Daoy (cell line): ENCODE data around the gene RBM24. TPM values are rescaled to one million over a fixed set of nuclear protein-coding genes. Genes with fewer than 3 reads are reported as not detected.
A peak's percentile ranks its signal among the peaks of the same experiment; 100 is the strongest.

Experiments used
- DNase-seq: peaks from one replicate; pipeline ENCODE4 v3.0.0-alpha.2; 2015; ENCODE audit warnings: low read depth
- total RNA-seq: library from RNA; depleted of rRNA; stranded (reverse); fragments of >200 nt; shearing (Covaris generic); gene quantifications from 2 replicates; pipeline ENCODE4 v1.2.3, GENCODE V29; 2014; rRNA removed

Gene RBM24
- 7.9 and 12.5 TPM in 2 replicates for total RNA-seq

DNA sequence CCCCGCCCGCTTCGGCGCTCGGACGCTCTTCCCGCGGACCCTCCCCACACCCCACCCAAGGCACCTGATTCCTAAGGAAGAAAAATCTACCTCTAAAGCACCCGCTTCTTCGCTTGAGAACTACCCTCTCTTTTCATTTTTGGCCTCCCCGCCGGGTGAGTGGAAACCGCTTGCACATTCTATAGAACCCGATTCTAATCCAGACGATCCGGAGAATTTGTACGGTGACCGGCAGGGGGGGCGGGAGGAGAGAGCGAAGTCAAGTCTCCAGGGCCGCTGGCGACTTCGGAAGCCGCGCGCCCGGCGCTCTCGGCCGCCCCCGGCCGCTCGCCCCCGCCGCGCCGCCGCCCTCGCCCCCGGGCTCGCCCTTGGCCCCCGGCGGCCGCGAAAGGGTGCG, at the start of gene RBM24:
Gene RBM24, plus strand, starts transcription at position 262 of the 397 bp plus-strand sequence. CDS start 221 bp downstream, outside the sequence.
- peak; percentile 84 for DNase-seq

DNA sequence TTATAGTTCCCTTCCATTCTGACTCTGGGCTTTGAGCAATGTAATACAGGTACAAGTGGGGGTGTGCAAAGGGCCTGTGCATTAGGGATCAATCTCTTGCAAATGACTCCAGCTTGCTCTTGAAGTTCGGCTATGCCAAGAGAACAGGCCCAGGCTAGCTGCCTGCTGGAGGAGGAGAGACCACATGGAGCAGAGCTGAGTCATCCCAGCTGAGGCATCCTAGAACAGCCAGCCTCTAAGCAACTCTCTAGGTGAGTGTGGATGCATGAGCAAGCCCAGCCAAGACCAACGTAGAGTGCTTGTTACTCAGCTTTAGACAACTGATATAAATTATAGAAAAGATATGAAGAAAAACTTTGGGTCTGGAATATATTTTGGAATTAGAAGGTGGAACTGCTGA, 47.6 kb upstream of the RBM24 start:
- DNase-seq = peak; percentile 57

DNA sequence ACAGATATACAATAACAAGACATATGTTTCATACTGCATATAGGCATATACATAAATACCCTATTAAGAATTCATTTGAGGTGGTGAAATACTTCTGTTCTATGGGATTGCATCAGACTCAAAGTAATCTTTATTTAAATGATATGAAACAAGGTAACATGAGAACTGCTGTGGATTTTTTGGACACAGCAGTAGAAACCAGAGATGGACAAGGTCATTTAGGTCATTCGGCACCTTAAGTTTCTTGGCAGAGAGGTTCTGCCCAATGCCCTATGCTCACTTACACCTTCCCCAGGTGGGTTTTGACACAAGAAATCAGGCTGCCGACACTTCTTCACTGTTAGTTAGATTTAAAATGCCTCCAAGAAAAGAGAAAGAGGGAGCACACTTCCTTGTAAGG, 43.9 kb upstream of the RBM24 start:
- no peak for DNase-seq

GRCh38 chr6:17239260-17239659, 41.9 kb upstream of the RBM24 start:
- no peak for DNase-seq

GRCh38 chr6:17240803-17241500, 40.2 kb upstream of the RBM24 start:
- no peak for DNase-seq

GRCh38 chr6:17242087-17242486, 39.1 kb upstream of the RBM24 start:
- DNase-seq = no peak

DNA sequence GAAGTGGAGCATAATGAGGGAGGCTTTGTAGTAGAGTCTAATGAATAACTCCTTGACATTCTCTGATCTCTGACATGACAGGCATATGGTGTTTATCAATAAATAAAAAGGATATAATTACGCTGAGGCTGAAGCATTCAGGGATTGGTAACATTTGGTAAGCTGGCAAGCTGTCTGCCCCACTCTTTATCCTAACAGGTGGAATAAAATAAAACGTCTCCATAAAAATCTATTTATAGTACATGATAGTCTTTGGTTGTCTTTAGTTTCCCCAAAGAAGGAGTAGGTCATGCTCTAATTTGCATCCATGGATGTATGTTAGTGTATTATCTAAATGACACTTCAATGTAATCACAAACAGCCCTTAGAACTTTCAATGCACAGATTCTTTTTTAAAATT, 30.9 kb upstream of the RBM24 start:
- no peak for DNase-seq

- DNase-seq = no peak
Measured at GRCh38 chr6:17251953-17252352, 29.2 kb upstream of the RBM24 start.

DNA sequence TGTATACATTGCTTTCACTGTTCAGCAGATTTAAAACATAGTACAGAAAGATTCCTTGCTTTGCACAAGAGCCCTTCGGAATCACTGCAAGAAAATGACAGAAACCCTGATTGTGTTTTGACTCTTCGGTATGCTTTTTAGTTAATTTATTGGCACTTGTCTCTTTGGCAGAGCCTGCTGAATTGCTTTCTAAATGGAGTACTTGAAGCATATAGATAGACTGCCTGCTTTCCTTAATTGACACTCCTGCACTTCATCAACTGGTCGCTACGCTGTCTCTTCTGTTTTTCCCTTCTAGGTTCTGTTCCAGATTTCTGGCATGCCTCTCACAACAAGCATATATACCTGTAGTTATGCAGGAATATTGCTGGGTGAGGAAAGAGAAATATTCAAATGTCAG, 22.4 kb upstream of the RBM24 start:
- DNase-seq = no peak

DNA sequence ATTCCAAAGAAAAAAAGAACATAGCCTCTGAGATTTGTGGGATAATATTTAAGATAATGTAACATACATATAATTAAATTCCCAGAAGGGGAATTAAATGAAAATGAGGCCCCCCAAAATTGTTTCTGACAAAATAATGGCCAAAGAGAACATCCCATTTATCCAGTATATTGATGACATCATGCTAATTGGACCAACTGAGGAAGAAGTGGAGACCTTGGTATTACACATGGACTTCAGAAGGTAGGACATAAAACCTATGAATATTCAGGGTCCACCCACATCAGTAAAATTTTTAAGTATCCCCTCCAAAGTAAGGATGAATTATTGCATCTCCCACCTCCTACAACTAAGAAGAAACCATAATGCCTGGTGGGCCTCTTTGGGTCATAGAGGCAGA, 15.6 kb upstream of the RBM24 start:
- no peak for DNase-seq

DNA sequence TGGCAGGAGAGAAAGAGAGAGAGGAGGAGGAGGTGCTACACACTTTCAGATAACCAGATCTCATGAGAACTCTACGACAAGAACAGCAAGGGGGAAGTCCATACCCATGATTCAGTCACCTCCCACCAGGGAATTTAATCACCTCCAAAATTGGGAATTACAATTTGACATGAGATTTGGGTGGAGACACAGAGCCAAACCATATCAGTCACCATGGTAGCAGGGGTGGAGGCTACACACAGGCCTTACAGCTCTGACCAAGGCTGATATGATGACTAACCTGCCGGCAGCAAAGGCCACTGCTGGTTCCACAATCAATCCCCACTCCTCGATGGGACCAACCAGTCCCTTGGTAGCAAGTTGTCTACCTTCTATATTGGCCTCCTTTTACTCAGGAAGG, 13.6 kb upstream of the RBM24 start:
- peak; percentile 52 for DNase-seq

DNA sequence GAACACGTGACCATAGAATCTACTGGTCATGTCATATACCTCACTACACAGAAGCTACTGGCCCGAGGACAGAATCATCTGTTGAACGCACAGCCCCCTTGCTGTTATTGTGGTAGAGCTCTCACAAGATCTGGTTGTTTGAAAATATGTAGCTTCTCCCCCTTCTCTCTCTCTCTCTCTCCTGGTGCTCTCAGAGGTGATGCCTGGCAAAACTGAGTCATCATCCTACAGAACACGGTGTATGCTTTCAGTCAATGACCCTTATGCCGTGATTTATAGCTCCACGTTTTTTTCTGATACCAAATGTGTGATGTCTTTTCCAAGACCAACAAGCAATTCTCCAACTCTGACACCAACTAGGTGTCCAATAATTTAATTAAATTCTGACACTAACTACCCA, 13.0 kb upstream of the RBM24 start:
- DNase-seq = peak; percentile 31

DNA sequence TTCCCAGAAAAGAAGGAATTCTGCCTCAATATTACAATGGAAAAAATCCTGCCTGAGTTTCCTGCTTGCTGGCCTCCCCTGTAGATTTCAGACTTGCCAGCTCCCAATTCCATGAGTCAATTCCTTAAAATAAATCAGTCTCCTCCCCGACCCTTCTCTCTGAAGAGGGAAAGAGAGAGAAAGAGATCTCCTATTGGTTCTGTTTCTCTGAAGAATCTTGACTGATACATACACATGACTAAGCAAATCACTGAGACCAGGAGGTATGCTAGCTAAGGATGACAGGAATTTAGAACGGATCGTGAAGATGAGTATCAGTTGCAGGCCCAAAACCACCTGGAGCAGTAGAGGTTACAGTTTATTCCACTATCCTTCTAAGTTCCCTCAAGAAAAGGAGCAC, 11.3 kb upstream of the RBM24 start:
- no peak for DNase-seq

- DNase-seq = no peak
Measured at GRCh38 chr6:17271628-17272027, 9.5 kb upstream of the RBM24 start.

DNA sequence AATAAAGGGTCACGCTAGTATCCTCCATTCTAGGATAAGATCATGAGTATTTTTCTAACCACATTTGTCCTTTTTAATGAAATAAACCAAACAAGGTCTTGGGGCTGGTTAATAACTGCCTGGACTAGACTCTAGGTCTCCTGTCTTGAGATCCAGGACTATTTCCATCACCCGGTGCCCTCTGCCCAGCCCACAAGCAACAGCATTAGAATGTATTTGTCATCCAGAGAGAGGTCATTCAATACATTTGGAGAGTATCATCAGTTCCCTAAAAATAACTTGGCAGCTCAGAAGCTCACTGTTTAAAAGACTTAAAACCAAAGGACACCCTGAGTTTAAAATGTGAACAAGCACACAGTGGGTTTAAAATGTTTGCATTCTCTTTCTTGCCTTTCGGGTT, 4.4 kb upstream of the RBM24 start:
- DNase-seq = no peak

GRCh38 chr6:17277256-17277655, 3.9 kb upstream of the RBM24 start:
- DNase-seq = no peak

GRCh38 chr6:17278289-17279063, 2.7 kb upstream of the RBM24 start:
- peak; percentile 70 for DNase-seq

GRCh38 chr6:17280138-17280537, 1.0 kb upstream of the RBM24 start:
- no peak for DNase-seq

DNA sequence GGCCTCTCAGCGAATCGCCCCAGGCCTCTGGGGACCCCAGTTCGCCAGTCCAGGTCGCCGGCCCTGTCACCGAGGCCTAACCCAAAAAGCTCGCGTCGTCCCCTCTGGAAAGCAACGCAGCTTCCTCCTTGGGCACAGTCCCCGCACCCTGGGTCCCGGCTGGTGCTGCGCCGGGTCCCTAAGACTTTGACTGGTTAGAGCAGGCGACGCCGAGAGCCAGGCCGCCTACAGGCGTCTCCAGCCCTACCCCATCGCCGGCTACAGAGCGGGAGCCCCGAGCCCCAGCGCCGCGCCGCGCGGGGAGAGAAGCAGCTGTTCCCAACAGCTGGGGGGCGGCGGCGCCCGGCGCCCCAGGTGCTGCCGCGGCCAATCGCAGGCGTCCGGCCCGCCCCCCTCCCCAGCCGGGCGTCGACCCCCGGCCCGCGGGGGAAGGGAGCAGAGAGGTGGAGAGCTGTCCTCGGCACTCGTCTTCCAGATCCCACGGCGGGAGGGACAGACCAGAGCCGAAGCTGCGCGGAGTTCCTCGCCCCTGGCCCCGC, 540 bp upstream of the RBM24 start:
- no peak for DNase-seq

DNA sequence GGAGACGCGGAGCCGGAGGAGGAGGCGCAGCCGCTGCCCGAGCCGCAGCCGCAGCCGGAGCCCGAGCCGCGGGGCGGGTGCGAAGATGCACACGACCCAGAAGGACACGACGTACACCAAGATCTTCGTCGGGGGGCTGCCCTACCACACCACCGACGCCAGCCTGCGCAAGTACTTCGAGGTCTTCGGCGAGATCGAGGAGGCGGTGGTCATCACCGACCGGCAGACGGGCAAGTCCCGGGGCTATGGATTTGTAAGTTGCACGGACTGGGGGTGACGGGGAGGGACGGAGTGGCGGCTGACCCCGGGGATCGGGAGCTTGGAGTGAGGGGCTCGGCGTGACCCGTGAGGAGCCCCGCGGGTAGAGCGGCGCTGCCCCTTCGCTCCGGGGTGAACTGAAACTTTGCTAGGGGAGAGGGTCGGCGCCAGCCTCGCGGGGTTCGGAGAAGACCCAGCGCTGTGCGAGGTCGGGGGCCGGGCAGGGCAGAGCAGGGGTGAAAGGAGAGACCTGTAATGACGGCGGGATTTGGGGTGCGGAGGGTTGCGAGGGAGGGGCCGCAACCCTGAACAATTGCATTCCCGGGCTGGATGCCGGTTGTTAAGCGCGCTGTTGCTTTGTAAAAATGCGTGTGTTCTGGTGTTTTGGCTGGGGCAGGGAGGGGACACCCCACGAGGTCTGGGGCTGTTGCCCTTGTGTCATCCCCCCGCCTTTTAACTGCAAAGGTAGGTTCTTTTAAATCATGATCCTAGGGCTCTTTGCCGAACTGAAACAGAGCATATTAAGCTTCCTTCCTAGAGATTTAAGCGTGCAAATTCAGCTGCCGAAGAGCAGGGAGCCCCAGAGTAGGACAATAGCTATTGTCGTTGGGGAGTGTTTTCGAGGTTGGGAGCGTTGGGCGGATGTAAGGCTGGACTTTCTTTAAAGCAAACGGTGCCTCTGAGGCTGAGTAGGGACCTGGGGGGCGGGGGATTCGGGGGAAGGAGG, 628 bp downstream of the RBM24 start:
- DNase-seq = peak; percentile 60

GRCh38 chr6:17283074-17283473, 1.9 kb downstream of the RBM24 start:
- DNase-seq = no peak

DNA sequence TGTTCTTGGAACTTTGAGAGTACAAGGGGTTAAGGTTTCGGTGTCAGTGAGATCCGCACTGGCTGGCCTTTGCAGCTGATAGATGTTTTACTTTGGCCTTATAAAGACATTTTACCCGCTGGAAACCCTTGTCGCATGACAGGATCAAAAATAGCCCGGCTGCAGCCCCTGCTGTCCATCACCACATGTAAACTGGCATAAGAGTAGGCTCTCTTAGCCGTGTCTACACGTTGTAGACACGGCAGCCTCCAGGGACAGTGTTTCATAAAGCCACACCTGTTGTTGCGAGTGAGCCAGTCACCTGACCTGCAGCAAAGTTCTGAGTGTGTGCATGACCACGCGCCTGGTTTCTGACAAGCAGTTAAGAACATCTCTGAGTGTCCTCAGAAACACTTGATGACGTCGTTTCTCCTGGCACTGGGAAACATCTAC, 8.5 kb downstream of the RBM24 start:
- no peak for DNase-seq
